Measurements from ENCODE around the gene CD200R1L.

Gene CD200R1L

DNA sequence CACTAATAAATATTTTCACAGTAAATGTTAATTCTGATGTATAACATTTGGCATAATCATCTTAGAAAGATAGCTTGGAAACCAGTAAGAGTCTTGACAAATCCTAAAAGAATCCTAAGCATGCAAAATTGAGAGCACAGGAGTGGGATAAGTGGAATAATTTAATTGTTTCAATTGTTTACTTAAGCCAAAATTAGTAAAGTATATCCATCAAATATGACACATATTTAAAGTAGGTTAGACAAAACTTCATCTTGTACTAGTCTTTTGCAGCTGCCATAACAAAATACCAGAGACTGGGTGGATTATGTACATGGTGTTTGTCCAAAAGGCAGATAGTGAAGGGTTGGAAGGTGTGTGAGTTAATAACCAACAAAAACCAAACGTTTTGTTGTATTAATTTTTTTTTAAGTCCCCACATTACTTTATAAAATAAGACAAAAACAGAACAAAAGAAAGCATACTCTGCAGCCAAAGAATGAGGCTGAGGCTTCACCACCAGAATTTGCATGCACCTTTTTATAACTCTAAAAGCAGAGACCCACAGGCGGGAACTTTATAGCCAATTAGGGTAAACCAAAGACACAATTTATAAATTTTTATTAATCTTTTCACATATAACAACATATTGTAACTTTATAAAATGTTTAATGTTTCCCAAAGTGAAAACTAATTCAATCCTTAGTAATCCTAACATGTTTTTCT is 41.9 kb upstream of the CD200R1L start:
- Histone ChIP-seq H3K9ac (ENCODE audit: low read depth, low read length, poor library complexity, severe bottlenecking) (no peak overlapping the region), H3K79me2 (ENCODE audit: insufficient read depth, low read length) (no peaks in the 10 kb centered on the region), H3F3A (ENCODE audit: low read depth) (no peaks in the 10 kb centered on the region), H3K4me2 (ENCODE audit: low read depth, low read length, poor library complexity, severe bottlenecking) (no peak overlapping the region), H3K4me3 (ENCODE audit: low read length, poor library complexity, severe bottlenecking) (no peak overlapping the region), H4K20me1 (ENCODE audit: insufficient read depth, low read length, poor library complexity, severe bottlenecking) (no peaks in the 10 kb centered on the region), H3K9me3 (ENCODE audit: insufficient read depth, low read depth, low read length) (peaks cover 4% of the 10 kb centered on the region; the same call in 1 of the 2 replicates), H3K27me3 (ENCODE audit: insufficient read depth, low read length, poor library complexity, severe bottlenecking) (no peaks in the 10 kb centered on the region), H3K4me1 (ENCODE audit: insufficient read depth, low read length, poor library complexity, severe bottlenecking) (no peaks in the 10 kb centered on the region), H3K36me3 (ENCODE audit: insufficient read depth, low read length) (no peaks in the 10 kb centered on the region), H2AFZ (ENCODE audit: low read length) (no peak overlapping the region), H3K9me2 (replicated peaks; ENCODE audit: low read depth, low read length) (no peaks in the 10 kb centered on the region)
- TF ChIP-seq EZH2phosphoT487 (IDR thresholded peaks at IDR 0.05; ENCODE audit: borderline replicate concordance): no peak
- TF ChIP-seq, protein P1, sequence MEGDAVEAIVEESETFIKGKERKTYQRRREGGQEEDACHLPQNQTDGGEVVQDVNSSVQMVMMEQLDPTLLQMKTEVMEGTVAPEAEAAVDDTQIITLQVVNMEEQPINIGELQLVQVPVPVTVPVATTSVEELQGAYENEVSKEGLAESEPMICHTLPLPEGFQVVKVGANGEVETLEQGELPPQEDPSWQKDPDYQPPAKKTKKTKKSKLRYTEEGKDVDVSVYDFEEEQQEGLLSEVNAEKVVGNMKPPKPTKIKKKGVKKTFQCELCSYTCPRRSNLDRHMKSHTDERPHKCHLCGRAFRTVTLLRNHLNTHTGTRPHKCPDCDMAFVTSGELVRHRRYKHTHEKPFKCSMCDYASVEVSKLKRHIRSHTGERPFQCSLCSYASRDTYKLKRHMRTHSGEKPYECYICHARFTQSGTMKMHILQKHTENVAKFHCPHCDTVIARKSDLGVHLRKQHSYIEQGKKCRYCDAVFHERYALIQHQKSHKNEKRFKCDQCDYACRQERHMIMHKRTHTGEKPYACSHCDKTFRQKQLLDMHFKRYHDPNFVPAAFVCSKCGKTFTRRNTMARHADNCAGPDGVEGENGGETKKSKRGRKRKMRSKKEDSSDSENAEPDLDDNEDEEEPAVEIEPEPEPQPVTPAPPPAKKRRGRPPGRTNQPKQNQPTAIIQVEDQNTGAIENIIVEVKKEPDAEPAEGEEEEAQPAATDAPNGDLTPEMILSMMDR (conservative IDR thresholded peaks at IDR 0.05; ENCODE audit: low read length): no peak

DNA sequence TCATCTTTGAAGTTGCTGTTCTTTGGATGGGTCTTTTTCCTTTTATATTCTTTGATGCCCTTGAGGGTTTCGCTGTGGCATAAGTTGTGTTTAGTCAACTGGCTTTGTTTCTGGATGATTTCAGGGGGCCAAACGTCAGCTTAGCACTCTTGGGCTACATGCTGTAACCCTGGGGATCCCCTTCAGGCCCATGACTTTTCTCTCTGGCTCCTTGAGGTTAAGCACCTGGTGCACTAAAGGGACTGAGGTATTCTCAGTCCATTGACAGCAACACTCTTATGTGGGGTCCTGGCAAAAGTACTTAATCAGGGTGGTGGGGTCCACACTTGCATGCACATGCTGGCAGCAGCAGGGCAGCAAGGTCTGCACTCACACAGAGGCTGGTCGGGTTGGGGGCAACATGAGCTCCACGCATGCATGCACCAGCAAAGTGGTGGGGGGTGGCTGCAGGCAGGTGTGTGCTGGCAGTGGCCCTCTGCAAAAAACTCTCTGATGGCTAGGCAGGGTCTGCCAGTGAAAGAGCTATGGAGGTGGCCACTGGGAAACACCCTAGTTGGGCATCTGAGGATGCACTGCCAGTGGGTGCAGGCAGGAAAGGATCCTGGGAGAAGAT is 38.1 kb upstream of the CD200R1L start:
- H2AFZ ChIP-seq (ENCODE audit: low read length): no peak overlapping the region
- no peaks in the 10 kb centered on the region for H3K79me2 ChIP-seq (ENCODE audit: insufficient read depth, low read length)
- no peaks in the 10 kb centered on the region for H3K9me2 ChIP-seq (replicated peaks; ENCODE audit: low read depth, low read length)
- no peak overlapping the region for H3K9ac ChIP-seq (ENCODE audit: low read depth, low read length, poor library complexity, severe bottlenecking)
- no peaks in the 10 kb centered on the region for H4K20me1 ChIP-seq (ENCODE audit: insufficient read depth, low read length, poor library complexity, severe bottlenecking)
- no peaks in the 10 kb centered on the region for H3K4me1 ChIP-seq (ENCODE audit: insufficient read depth, low read length, poor library complexity, severe bottlenecking)
- no peaks in the 10 kb centered on the region for H3K27me3 ChIP-seq (ENCODE audit: insufficient read depth, low read length, poor library complexity, severe bottlenecking)
- H3K4me3 ChIP-seq (ENCODE audit: low read length, poor library complexity, severe bottlenecking): no peak overlapping the region
- TF ChIP-seq EZH2phosphoT487 (IDR thresholded peaks at IDR 0.05; ENCODE audit: borderline replicate concordance): no peak
- TF ChIP-seq, protein P1 (conservative IDR thresholded peaks at IDR 0.05; ENCODE audit: low read length): no peak
- H3K4me2 ChIP-seq (ENCODE audit: low read depth, low read length, poor library complexity, severe bottlenecking): no peak overlapping the region
- H3K36me3 ChIP-seq (ENCODE audit: insufficient read depth, low read length): no peaks in the 10 kb centered on the region
- H3F3A ChIP-seq (ENCODE audit: low read depth): no peaks in the 10 kb centered on the region
- no peaks in the 10 kb centered on the region for H3K9me3 ChIP-seq (ENCODE audit: insufficient read depth, low read depth, low read length)

DNA sequence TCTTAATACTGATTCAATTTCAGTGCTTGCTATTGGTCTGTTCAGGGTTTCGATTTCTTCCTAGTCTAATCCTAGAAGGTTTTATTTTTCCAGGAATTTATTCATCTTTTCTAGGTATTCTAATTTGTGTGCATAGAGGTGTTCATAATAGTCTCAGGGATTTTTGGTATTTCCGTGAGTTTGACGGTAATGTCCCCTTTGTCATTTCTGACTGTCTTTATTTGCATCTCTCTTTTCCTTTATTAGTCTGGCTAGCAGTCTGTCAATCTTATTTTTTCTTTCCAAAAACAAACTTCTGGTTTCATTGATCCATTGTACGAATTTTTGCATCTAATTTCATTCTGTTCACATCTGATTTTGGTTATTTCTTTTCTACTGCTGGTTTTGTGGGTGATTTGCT is 35.2 kb upstream of the CD200R1L start:
- Histone ChIP-seq H3K27me3 (ENCODE audit: insufficient read depth, low read length, poor library complexity, severe bottlenecking) (no peaks in the 10 kb centered on the region), H3K9ac (ENCODE audit: low read depth, low read length, poor library complexity, severe bottlenecking) (no peak overlapping the region), H3K4me3 (ENCODE audit: low read length, poor library complexity, severe bottlenecking) (no peak overlapping the region), H3K9me2 (replicated peaks; ENCODE audit: low read depth, low read length) (no peaks in the 10 kb centered on the region), H3K36me3 (ENCODE audit: insufficient read depth, low read length) (no peaks in the 10 kb centered on the region), H3K4me1 (ENCODE audit: insufficient read depth, low read length, poor library complexity, severe bottlenecking) (no peaks in the 10 kb centered on the region), H3F3A (ENCODE audit: low read depth) (no peaks in the 10 kb centered on the region), H4K20me1 (ENCODE audit: insufficient read depth, low read length, poor library complexity, severe bottlenecking) (no peaks in the 10 kb centered on the region), H3K9me3 (ENCODE audit: insufficient read depth, low read depth, low read length) (no peaks in the 10 kb centered on the region), H3K4me2 (ENCODE audit: low read depth, low read length, poor library complexity, severe bottlenecking) (no peak overlapping the region), H2AFZ (ENCODE audit: low read length) (no peak overlapping the region), H3K79me2 (ENCODE audit: insufficient read depth, low read length) (no peaks in the 10 kb centered on the region)
- TF ChIP-seq EZH2phosphoT487 (IDR thresholded peaks at IDR 0.05; ENCODE audit: borderline replicate concordance): no peak
- TF ChIP-seq, protein P1 (conservative IDR thresholded peaks at IDR 0.05; ENCODE audit: low read length): no peak

All from Loucy (cell line).